ENCODE measurements around the gene NPY4R2.
"Not testable (repeated sequence)": the region's sequence is repeated elsewhere in the genome, so short reads cannot be mapped to it uniquely, and the experiment has no call there.

DNA sequence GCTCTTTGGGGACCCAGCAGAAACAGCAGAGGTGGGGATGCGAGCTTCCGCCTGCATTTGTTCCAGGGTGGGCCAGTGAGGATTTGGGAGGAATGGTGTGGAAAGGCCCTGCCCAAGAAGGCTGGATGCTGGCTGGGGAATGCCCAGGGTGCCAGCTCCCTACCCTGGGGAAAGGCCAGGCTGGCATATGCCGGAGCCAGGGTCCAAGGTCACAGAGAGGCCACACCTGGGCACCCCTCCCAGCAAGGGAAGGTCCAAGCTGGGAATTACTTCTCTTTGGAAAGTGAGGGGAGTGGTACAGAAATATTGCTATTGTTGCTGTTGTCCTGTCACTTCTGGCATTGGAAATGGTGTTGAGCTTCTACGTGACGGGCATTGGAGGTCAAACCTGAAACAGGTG lies 53.1 kb downstream of the NPY4R2 start:
- not testable (repeated sequence) for TF ChIP-seq CTCF (IDR thresholded peaks at IDR 0.05; ENCODE audit: extremely low read depth in 1 of 2, insufficient read depth in 1 of 2, low read depth in 1 of 2, low read length in 2 of 2); EZH2 (IDR thresholded peaks at IDR 0.05; ENCODE audit: borderline replicate concordance, low read depth, low read length, severe bottlenecking); POLR2AphosphoS5 (IDR thresholded peaks at IDR 0.05; ENCODE audit: insufficient read depth, low read depth, low read length); POLR2A (IDR thresholded peaks at IDR 0.05; ENCODE audit: low read depth, low read length); MAX (IDR thresholded peaks at IDR 0.05; ENCODE audit: insufficient read depth, insufficient read length); FOS (IDR thresholded peaks at IDR 0.05; ENCODE audit: borderline replicate concordance, insufficient read depth, low read length); MYC (IDR thresholded peaks at IDR 0.05; ENCODE audit: low read depth, low read length); GATA2 (IDR thresholded peaks at IDR 0.05; ENCODE audit: insufficient read depth, insufficient read length, low read depth, low read length); JUN (IDR thresholded peaks at IDR 0.05; ENCODE audit: borderline replicate concordance, insufficient read depth, insufficient read length, low read depth)

Measured in endothelial cell of umbilical vein (primary cell).